ENCODE results near the gene PPP6R1. TPM values are rescaled to one million over a fixed set of nuclear protein-coding genes. Genes with fewer than 3 reads are reported as not detected.

PPP6R1 gene
- total and polyA plus RNA-seq, 2 of the 13 experiments (the other 11 are each of a cell fraction or from before 2014, with no cell fraction given) = 25.8 to 54.0 TPM

DNA sequence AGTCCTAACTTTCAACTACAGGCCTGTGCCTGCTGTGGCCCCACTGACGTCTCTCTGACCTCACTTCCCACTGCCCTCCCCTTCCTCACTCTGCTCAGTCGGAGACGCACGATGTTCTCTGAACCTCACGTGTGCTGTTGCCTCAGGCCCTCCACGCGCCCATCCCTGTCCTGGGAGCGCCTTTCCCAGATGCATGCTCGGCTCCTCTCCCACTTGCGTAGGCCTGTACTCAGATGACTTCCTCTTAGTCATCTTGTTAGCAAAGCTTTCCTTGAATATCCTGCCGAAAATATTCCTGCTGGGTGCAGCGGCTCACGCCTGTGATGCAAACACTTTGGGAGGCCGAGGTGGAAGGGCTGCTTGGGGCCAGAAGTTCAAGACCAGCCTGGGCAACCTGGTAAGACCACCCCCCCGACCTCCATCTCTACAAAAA is 69.4 kb downstream of the PPP6R1 start:
- no peak for DNase-seq (ENCODE audit: low spot score)
- TF ChIP-seq, protein P1, sequence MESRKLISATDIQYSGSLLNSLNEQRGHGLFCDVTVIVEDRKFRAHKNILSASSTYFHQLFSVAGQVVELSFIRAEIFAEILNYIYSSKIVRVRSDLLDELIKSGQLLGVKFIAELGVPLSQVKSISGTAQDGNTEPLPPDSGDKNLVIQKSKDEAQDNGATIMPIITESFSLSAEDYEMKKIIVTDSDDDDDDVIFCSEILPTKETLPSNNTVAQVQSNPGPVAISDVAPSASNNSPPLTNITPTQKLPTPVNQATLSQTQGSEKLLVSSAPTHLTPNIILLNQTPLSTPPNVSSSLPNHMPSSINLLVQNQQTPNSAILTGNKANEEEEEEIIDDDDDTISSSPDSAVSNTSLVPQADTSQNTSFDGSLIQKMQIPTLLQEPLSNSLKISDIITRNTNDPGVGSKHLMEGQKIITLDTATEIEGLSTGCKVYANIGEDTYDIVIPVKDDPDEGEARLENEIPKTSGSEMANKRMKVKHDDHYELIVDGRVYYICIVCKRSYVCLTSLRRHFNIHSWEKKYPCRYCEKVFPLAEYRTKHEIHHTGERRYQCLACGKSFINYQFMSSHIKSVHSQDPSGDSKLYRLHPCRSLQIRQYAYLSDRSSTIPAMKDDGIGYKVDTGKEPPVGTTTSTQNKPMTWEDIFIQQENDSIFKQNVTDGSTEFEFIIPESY (CRISPR knock-in tag; IDR thresholded peaks at IDR 0.05) = peak; percentile 30; the same call in 1 of the 2 replicates
- TF ChIP-seq ZSCAN31 (CRISPR knock-in tag; IDR thresholded peaks at IDR 0.05; ENCODE audit: low read depth) (no peak), RXRB (CRISPR knock-in tag; IDR thresholded peaks at IDR 0.05; ENCODE audit: borderline replicate concordance) (no peak), PAF1 (CRISPR knock-in tag; IDR thresholded peaks at IDR 0.05) (0 out of 2 replicates have a peak, but pooled peaks have one; percentile 56), ZNF616 (CRISPR knock-in tag; IDR thresholded peaks at IDR 0.05; ENCODE audit: low read depth) (no peak)
- POLR2A ChIA-PET = interaction anchor here (1.5 kb wide), 1 partner anchor 18 kb away, joined by 4 read pairs; no protein-coding TSS in a partner anchor
- Histone ChIP-seq H4K20me1 (ENCODE audit: insufficient read depth, low read length) (no peaks in the 10 kb centered on the region), H2AFZ (ENCODE audit: low read length) (no peak overlapping the region), H3K4me2 (ENCODE audit: low read depth, low read length) (no peak overlapping the region), H3K27me3 (ENCODE audit: control insufficient read depth in 1 of 2, insufficient read depth in 2 of 2, low read length in 2 of 2) (no peaks in the 10 kb centered on the region), H3K9me3 (ENCODE audit: low read length) (no peaks in the 10 kb centered on the region), H3K4me1 (ENCODE audit: insufficient read depth, low read length) (no peaks in the 10 kb centered on the region), H3K27ac (ENCODE audit: extremely low read length, insufficient read depth, low read length) (no peak overlapping the region), H3K36me3 (replicated peaks in 1 of 2; ENCODE audit: control insufficient read depth in 1 of 2, insufficient read depth in 2 of 2, low read length in 2 of 2) (peaks cover 1 to 2% of the 10 kb centered on the region in 2 experiments; a peak in 2 of 5 replicates), H3K4me3 (replicated peaks in 1 of 3; ENCODE audit: insufficient read depth in 1 of 3, low read depth in 2 of 3, low read length in 3 of 3) (no peak overlapping the region), H3K79me2 (ENCODE audit: insufficient read depth, low read length) (no peaks in the 10 kb centered on the region), H3K9ac (ENCODE audit: insufficient read depth, low read depth, low read length) (no peak overlapping the region)
- in situ Hi-C loops (cut with HindIII; ENCODE audit: extremely low pct_ligation_motif_present, low pct_unique_long_range_greater_than_20kb) (no loop called here), intact Hi-C loops (cut with micrococcal nuclease; ENCODE audit: unreplicated experiment) (no loop called here)
- CTCF ChIA-PET (ENCODE audit: low intra/inter-chr PET ratio, low total read pairs) = no interaction called here
- no peak for FAIRE-seq
- BruUV-seq (replicated peaks) = no TSS peak
- WGBS (ENCODE audit: low lambda C conversion rate) = 87% methylated on average over 15 of the region's 15 CpGs
- peak; percentile 14 for ATAC-seq

DNA sequence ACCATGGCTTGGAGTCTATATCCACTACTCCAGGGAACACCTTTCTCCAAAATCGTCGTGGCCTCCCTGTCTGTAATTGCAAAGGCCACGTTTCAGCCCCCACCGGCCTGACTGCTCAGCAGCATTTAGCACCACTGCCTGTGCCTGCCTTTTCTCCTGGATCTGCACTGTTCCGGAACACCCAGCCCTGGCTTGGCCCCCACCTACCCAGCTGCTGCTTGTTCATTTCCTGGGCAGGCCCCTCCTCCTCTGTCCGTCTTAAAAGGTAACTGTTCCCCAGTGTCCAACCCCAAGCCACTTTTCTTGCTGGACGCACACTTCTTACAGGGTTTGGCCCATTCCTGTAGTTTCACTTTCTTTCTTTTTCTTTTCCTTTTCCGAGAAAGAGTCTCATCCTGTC is 70.2 kb downstream of the PPP6R1 start:
- POLR2A ChIA-PET = interaction anchor here (1.5 kb wide), 1 partner anchor 19 kb away, joined by 4 read pairs; no protein-coding TSS in a partner anchor
- no TSS peak for BruUV-seq (replicated peaks)

More for the DNA sequence above, 70.2 kb downstream of the PPP6R1 start:
- Histone ChIP-seq H3K4me3 (replicated peaks in 1 of 3; ENCODE audit: insufficient read depth in 1 of 3, low read depth in 2 of 3, low read length in 3 of 3) (no peak overlapping the region), H3K9ac (ENCODE audit: insufficient read depth, low read depth, low read length) (no peak overlapping the region), H3K79me2 (ENCODE audit: insufficient read depth, low read length) (no peaks in the 10 kb centered on the region), H3K4me1 (ENCODE audit: insufficient read depth, low read length) (no peaks in the 10 kb centered on the region), H3K36me3 (replicated peaks in 1 of 2; ENCODE audit: control insufficient read depth in 1 of 2, insufficient read depth in 2 of 2, low read length in 2 of 2) (peaks cover 0 to 1% of the 10 kb centered on the region in 2 experiments; a peak in 1 of 5 replicates), H3K27me3 (ENCODE audit: control insufficient read depth in 1 of 2, insufficient read depth in 2 of 2, low read length in 2 of 2) (no peaks in the 10 kb centered on the region), H2AFZ (ENCODE audit: low read length) (no peak overlapping the region), H4K20me1 (ENCODE audit: insufficient read depth, low read length) (no peaks in the 10 kb centered on the region), H3K27ac (ENCODE audit: extremely low read length, insufficient read depth, low read length) (no peak overlapping the region), H3K4me2 (ENCODE audit: low read depth, low read length) (no peak overlapping the region), H3K9me3 (ENCODE audit: low read length) (no peaks in the 10 kb centered on the region)
- in situ Hi-C loops (cut with HindIII; ENCODE audit: extremely low pct_ligation_motif_present, low pct_unique_long_range_greater_than_20kb) = no loop called here
- DNase-seq (ENCODE audit: low spot score) (no peak), ATAC-seq (no peak), FAIRE-seq (no peak)
- intact Hi-C loops (cut with micrococcal nuclease; ENCODE audit: unreplicated experiment) = no loop called here
- TF ChIP-seq POLR2A (IDR thresholded peaks at IDR 0.05; ENCODE audit: insufficient read depth in 1 of 2, low read depth in 2 of 2, low read length in 2 of 2) (peak in 1 of 2 experiments; percentile 41; a peak in 1 of 4 replicates), RELA (CRISPR knock-in tag; IDR thresholded peaks at IDR 0.05) (no peak), AGO2 (optimal IDR thresholded peaks at IDR 0.05; ENCODE audit: low read depth, low read length) (peak; percentile 48), POLR2G (IDR thresholded peaks at IDR 0.05; ENCODE audit: low read depth, low read length) (0 out of 2 replicates have a peak, but pooled peaks have one; percentile 30)
- CTCF ChIA-PET (ENCODE audit: low intra/inter-chr PET ratio, low total read pairs) = no interaction called here
- WGBS (ENCODE audit: low lambda C conversion rate) = 94% methylated on average over 8 of the region's 8 CpGs
